Sigmoid colon (tissue), 7 donors: Measurements from ENCODE around the gene LIPT1. TPM values are rescaled to one million over a fixed set of nuclear protein-coding genes. Genes with fewer than 3 reads are reported as not detected.
A peak's percentile ranks its signal among the peaks of the same experiment; 100 is the strongest.

Source experiments
- DNase-seq: peaks from one replicate; pipeline ENCODE4 v3.0.0-alpha.2; 2019
- H3K27ac ChIP-seq, 4 donors: fragments of 200-600 bp; sonication (generic); one replicate each; pipeline ENCODE4 v1.5.1; 2016 to 2019; ENCODE audit warnings: mild to moderate bottlenecking in 1 of 4
- H3K27me3 ChIP-seq, 3 donors: fragments of 200-600 bp; sonication (generic); one replicate each; pipeline ENCODE4 v1.5.1; 2019; ENCODE audit warnings: mild to moderate bottlenecking in 1 of 3
- H3K36me3 ChIP-seq, 4 donors: fragments of 200-600 bp; sonication (generic); one replicate each; pipeline ENCODE4 v1.5.1; 2016 to 2019
- H3K4me1 ChIP-seq, 4 donors: fragments of 200-600 bp; sonication (generic); one replicate each; pipeline ENCODE4 v1.5.1; 2017 to 2019
- H3K4me3 ChIP-seq, 4 donors: fragments of 200-600 bp; sonication (generic); one replicate each; pipeline ENCODE4 v1.5.1; 2017 to 2019; ENCODE audit warnings: mild to moderate bottlenecking in 2 of 4, moderate library complexity in 1 of 4
- H3K9me3 ChIP-seq, 4 donors: fragments of 200-600 bp in 3 of 4; sonication (generic) in 3 of 4; one replicate each; pipeline versions ENCODE4 v1.5.1 to v1.6.1; 2013 to 2019
- EP300 ChIP-seq, 4 donors: sonication (generic); formaldehyde crosslinking; IDR thresholded peaks; one replicate each; pipeline ENCODE4 v1.6.1; 2017; ENCODE audit warnings: antibody characterized with exemption in 4 of 4
- POLR2A ChIP-seq, 2 donors: fragments of 450-650 bp; IDR thresholded peaks; one replicate each; pipeline ENCODE4 v1.6.1; 2016; ENCODE audit warnings: antibody characterized with exemption in 2 of 2, mild to moderate bottlenecking in 2 of 2, moderate library complexity in 2 of 2
- POLR2AphosphoS5 ChIP-seq, 4 donors: sonication (generic); formaldehyde crosslinking; IDR thresholded peaks; one replicate each; pipeline ENCODE4 v1.6.1; 2017; ENCODE audit warnings: antibody characterized with exemption in 4 of 4
- WGBS, 2 donors: extraction: QIAGEN DNeasy Blood & Tissue Kit; methylation state at CpG; one replicate each; pipeline ENCODE4 v1.1.7; 2013; 5-methylcytosine and 5-hydroxymethylcytosine counted together
- intact Hi-C: fragments of 100-400 bp; cut with DNase I; formaldehyde crosslinking; loops from one replicate; pipeline ENCODE4 v1.15.1; 2023
- polyA plus RNA-seq, 3 donors: library from polyadenylated mRNA; stranded (reverse); fragments of 200-250 nt; gene quantifications; one replicate each; pipeline ENCODE4 v1.2.3, GENCODE V29; 2013
- total RNA-seq, 4 donors: library from RNA; depleted of rRNA; stranded (reverse); fragments of >200 nt; gene quantifications; one replicate each; pipeline ENCODE4 v1.1.0, GENCODE V29; 2016
- TF ChIP-seq, protein P1 (sequence below), 4 experiments: fragments of 450-650 bp in 3 of 4; fragments of 200-600 bp in 1 of 4; IDR thresholded peaks; one replicate each; pipeline ENCODE4 v1.5.1; 2016 to 2019; ENCODE audit warnings: antibody characterized with exemption in 4 of 4, mild to moderate bottlenecking in 3 of 4, moderate library complexity in 2 of 4
- donor health status: healthy with polysubstance abuse.
- donor health status: Bipolar disorder and iron deficiency.
- donor health status: healthy.

LIPT1 gene
- total and polyA plus RNA-seq, 7 donors, result 3.9 to 9.5 (median 5.7) TPM

- peaks cover 0 to 80% (median 6%) of the 10 kb centered on the region in 4 donors for H3K36me3 ChIP-seq
- no peaks in the 10 kb centered on the region for H3K4me1 ChIP-seq
- no peaks in the 10 kb centered on the region for H3K9me3 ChIP-seq
- intact Hi-C loops, result no loop called here
- H3K27ac ChIP-seq, result no peak overlapping the region
- H3K4me3 ChIP-seq, result no peak overlapping the region
- TF ChIP-seq POLR2AphosphoS5 (IDR thresholded peaks at IDR 0.05), result no peak
- TF ChIP-seq, protein P1, sequence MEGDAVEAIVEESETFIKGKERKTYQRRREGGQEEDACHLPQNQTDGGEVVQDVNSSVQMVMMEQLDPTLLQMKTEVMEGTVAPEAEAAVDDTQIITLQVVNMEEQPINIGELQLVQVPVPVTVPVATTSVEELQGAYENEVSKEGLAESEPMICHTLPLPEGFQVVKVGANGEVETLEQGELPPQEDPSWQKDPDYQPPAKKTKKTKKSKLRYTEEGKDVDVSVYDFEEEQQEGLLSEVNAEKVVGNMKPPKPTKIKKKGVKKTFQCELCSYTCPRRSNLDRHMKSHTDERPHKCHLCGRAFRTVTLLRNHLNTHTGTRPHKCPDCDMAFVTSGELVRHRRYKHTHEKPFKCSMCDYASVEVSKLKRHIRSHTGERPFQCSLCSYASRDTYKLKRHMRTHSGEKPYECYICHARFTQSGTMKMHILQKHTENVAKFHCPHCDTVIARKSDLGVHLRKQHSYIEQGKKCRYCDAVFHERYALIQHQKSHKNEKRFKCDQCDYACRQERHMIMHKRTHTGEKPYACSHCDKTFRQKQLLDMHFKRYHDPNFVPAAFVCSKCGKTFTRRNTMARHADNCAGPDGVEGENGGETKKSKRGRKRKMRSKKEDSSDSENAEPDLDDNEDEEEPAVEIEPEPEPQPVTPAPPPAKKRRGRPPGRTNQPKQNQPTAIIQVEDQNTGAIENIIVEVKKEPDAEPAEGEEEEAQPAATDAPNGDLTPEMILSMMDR (IDR thresholded peaks at IDR 0.05), result no peak
- TF ChIP-seq EP300 (IDR thresholded peaks at IDR 0.05), result no peak
- TF ChIP-seq POLR2A (IDR thresholded peaks at IDR 0.05), result no peak
- 81 to 89% methylated on average over 5 of the region's 5 CpGs for WGBS, 2 donors
- no peaks in the 10 kb centered on the region for H3K27me3 ChIP-seq
- no peak for DNase-seq
Measured at GRCh38 chr2:99166218-99166617, 11.5 kb downstream of the LIPT1 start.

DNA sequence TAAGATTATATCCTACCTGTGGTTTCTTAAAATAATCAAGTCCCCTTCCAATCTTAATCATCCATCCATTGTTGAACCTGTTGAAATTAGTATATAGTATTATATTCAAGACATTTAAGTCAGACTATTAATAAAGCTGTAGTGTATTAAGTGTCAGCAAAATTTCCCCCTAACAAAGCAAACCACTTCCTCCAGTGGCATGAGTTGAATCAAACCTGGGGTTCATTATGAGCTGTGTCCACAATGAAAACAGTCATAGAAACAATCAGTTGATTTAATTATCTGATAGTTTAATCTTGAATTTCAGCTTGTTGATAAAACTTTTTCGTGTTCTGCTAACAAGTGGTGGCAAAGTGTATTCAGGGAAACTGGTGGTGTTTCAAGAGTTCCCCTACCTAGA is 14.8 kb downstream of the LIPT1 start:
- H3K27me3 ChIP-seq, result no peaks in the 10 kb centered on the region
- no peak overlapping the region for H3K27ac ChIP-seq
- TF ChIP-seq POLR2AphosphoS5 (IDR thresholded peaks at IDR 0.05), result no peak
- no peak for TF ChIP-seq EP300 (IDR thresholded peaks at IDR 0.05)
- TF ChIP-seq POLR2A (IDR thresholded peaks at IDR 0.05), result no peak
- TF ChIP-seq, protein P1 (IDR thresholded peaks at IDR 0.05), result no peak
- 73 to 74% methylated on average over 1 of the region's 1 CpG for WGBS, 2 donors
- no peak for DNase-seq
- intact Hi-C loops, result no loop called here
- H3K36me3 ChIP-seq, result peaks cover 0 to 87% (median 4%) of the 10 kb centered on the region in 4 donors
- H3K4me1 ChIP-seq, result no peaks in the 10 kb centered on the region
- no peaks in the 10 kb centered on the region for H3K9me3 ChIP-seq
- no peak overlapping the region for H3K4me3 ChIP-seq

- Histone ChIP-seq H3K4me1 (no peaks in the 10 kb centered on the region), H3K27ac (no peak overlapping the region), H3K36me3 (peaks cover 0 to 73% (median 4%) of the 10 kb centered on the region in 4 donors), H3K9me3 (no peaks in the 10 kb centered on the region), H3K4me3 (no peak overlapping the region), H3K27me3 (no peaks in the 10 kb centered on the region)
- no peak for TF ChIP-seq POLR2A (IDR thresholded peaks at IDR 0.05)
- no peak for TF ChIP-seq POLR2AphosphoS5 (IDR thresholded peaks at IDR 0.05)
- TF ChIP-seq EP300 (IDR thresholded peaks at IDR 0.05), result no peak
- TF ChIP-seq, protein P1 (IDR thresholded peaks at IDR 0.05), result no peak
- no peak for DNase-seq
- intact Hi-C loops, result no loop called here
- 94 to 96% methylated on average over 8 of the region's 8 CpGs for WGBS, 2 donors
Measured at GRCh38 chr2:99171377-99172140, 16.8 kb downstream of the LIPT1 start.

DNA sequence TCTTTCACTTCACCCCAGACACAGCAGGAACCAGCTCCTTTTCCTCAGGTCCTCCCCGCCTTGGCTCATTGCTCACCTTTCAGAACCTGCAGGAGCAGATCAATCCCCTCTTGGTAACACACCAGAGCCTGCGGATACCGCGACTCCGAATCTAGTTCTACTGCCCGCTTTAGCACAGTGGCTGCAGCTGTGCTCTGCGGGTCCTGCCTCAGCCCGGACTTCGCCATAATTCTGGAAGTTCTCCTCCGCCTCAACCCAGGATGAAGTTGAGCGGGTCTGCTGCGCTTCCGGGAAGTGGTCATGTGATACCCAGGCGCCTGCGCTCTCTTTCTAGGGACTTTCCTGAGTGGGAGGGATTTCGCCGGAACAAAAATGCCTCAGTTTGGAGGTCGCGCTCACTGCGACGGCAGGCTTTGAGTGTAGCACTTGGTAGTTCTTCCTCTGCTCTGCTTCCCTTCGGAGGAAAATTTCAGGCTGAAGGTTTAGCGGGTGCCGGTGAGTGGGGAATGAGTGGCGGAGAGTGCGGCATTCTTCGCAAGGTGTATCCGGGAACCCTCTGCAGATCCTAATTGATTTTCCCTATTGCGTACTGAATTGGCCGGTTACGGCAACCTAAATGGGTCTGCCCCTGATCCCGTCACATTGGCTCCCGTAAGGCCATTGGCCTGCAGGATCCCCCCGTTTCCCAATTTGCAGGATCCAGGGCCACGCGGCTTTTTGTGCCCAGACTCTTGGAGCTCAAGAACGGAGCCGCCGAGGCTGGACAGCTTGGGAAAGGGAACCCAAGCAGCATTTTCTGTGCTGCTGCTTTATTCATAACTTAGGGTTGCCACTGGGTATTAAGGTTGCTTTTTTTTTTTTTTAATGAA is 26.2 kb downstream of the LIPT1 start, which contains the start of the genes MITD1 and MRPL30:
TSS of gene MITD1 (minus strand) at position 304 of the 869 bp plus-strand sequence. CDS start at position 227, 77 bp downstream.
TSS of gene MRPL30 (plus strand) at position 430 of the 869 bp plus-strand sequence. CDS start 5,020 bp downstream, outside the sequence.
- Histone ChIP-seq H3K4me1 (peaks cover 0 to 38% (median 34%) of the 10 kb centered on the region in 4 donors), H3K36me3 (no peaks in the 10 kb centered on the region), H3K9me3 (no peaks in the 10 kb centered on the region), H3K4me3 (peak within 1 kb of the TSS; percentile 61 to 81 (median 77)), H3K27me3 (no peaks in the 10 kb centered on the region), H3K27ac (peak within 1 kb of the TSS; percentile 76 to 81 (median 78))
- intact Hi-C loops, result loop anchor here (2.0 to 5.0 kb wide), 3 partner anchors 26 to 156 kb away; partner anchors contain the start of genes C2orf15, EIF5B, LIPT1 and TSGA10
- TF ChIP-seq POLR2A (IDR thresholded peaks at IDR 0.05) (peak in 1 of 2 donors; percentile 34), EP300 (IDR thresholded peaks at IDR 0.05) (no peak), POLR2AphosphoS5 (IDR thresholded peaks at IDR 0.05) (peak; percentile 74 to 92 (median 82))
- 0% methylated on average over 39 of the region's 39 CpGs for WGBS, 2 donors
- DNase-seq, result peak; percentile 96
